HEK293T (cell line): ENCODE measurements around the gene SLC4A1.

ENCODE experiments used
- CTCF ChIA-PET: fragments of 350-600 bp; formaldehyde crosslinking; extraction: SDS; loops from one replicate; lab custom pipeline; 2021; ENCODE audit warnings: antibody characterized with exemption, inconsistent platforms; lab: Yijun Ruan, JAX
- POLR2A ChIA-PET: fragments of 350-600 bp; formaldehyde crosslinking; extraction: SDS; loops from one replicate; lab custom pipeline; 2020; ENCODE audit warnings: antibody characterized with exemption, inconsistent platforms; lab: Yijun Ruan, JAX
- DNase-seq: peaks from one replicate; pipeline ENCODE4 v3.0.0; 2012; ENCODE audit warnings: mixed read lengths; ENCODE audit errors: extremely low spot score
- ARNT ChIP-seq: fragments of 450-650 bp; IDR thresholded peaks from 2 replicates; pipeline ENCODE4 v1.6.1; 2017; ENCODE audit warnings: mild to moderate bottlenecking
- BHLHE40 ChIP-seq: fragments of 450-650 bp; IDR thresholded peaks from 2 replicates; pipeline ENCODE4 v1.6.1; 2016; ENCODE audit warnings: mild to moderate bottlenecking, moderate library complexity, borderline replicate concordance
- CTBP1 ChIP-seq: fragments of 450-650 bp; IDR thresholded peaks from 2 replicates; pipeline ENCODE4 v1.6.1; 2016; ENCODE audit warnings: borderline replicate concordance
- ELF4 ChIP-seq: fragments of 450-650 bp; IDR thresholded peaks from 2 replicates; pipeline ENCODE4 v1.6.1; 2017; ENCODE audit warnings: antibody characterized with exemption
- FOXA1 ChIP-seq: fragments of 450-650 bp; IDR thresholded peaks from 2 replicates; pipeline ENCODE4 v1.6.1; 2016; ENCODE audit warnings: mild to moderate bottlenecking
- FOXK2 ChIP-seq: fragments of 450-650 bp; IDR thresholded peaks from 2 replicates; pipeline ENCODE4 v1.6.1; 2016; ENCODE audit warnings: mild to moderate bottlenecking
- FOXM1 ChIP-seq: fragments of 450-650 bp; IDR thresholded peaks from 2 replicates; pipeline ENCODE4 v1.6.1; 2017; ENCODE audit warnings: mild to moderate bottlenecking, borderline replicate concordance
- HDGF ChIP-seq: fragments of 450-650 bp; IDR thresholded peaks from 2 replicates; pipeline ENCODE4 v1.6.1; 2017; ENCODE audit warnings: antibody characterized with exemption, borderline replicate concordance
- L3MBTL2 ChIP-seq: fragments of 450-650 bp; conservative IDR thresholded peaks from 2 replicates; pipeline ENCODE4 v1.6.1; 2016; ENCODE audit warnings: mild to moderate bottlenecking
- LEF1 ChIP-seq: fragments of 450-650 bp; IDR thresholded peaks from 2 replicates; pipeline ENCODE4 v1.6.1; 2017; ENCODE audit warnings: mild to moderate bottlenecking, borderline replicate concordance
- NFRKB ChIP-seq: fragments of 450-650 bp; IDR thresholded peaks from 2 replicates; pipeline ENCODE4 v1.6.1; 2016; ENCODE audit warnings: mild to moderate bottlenecking, moderate library complexity
- PKNOX1 ChIP-seq: fragments of 450-650 bp; IDR thresholded peaks from 2 replicates; pipeline ENCODE4 v1.6.1; 2016
- SP1 ChIP-seq: fragments of 450-650 bp; IDR thresholded peaks from 2 replicates; pipeline ENCODE4 v1.6.1; 2017
- SUZ12 ChIP-seq: fragments of 450-650 bp; IDR thresholded peaks from 2 replicates; pipeline ENCODE4 v1.6.1; 2016; ENCODE audit warnings: mild to moderate bottlenecking
- TARDBP ChIP-seq: fragments of 450-650 bp; IDR thresholded peaks from 2 replicates; pipeline ENCODE4 v1.6.1; 2016
- ZNF384 ChIP-seq: fragments of 450-650 bp; IDR thresholded peaks from 2 replicates; pipeline ENCODE4 v1.6.1; 2016

Gene SLC4A1

GRCh38 chr17:44221084-44221861 lies 46.7 kb downstream of the SLC4A1 start:
- CTCF ChIA-PET, result interaction anchor here (0.5 to 1.5 kb wide), 5 partner anchors 10 to 117 kb away, joined by 3 to 5 read pairs (median 3); no protein-coding TSS in a partner anchor
- peak; percentile 55 for DNase-seq
- POLR2A ChIA-PET, result interaction anchor here (0.9 to 5.1 kb wide), 12 partner anchors 8 to 487 kb away, joined by 3 to 27 read pairs (median 5); partner anchors contain the start of genes ATXN7L3, DBF4B, GRN and RUNDC3A
- no peak for TF ChIP-seq HDGF
- peak; percentile 45 for TF ChIP-seq ZNF384

- peak; percentile 46 for DNase-seq
- ChIA-PET CTCF (interaction anchor here (0.8 to 1.5 kb wide), 3 partner anchors 107 to 111 kb away, joined by 3 to 5 read pairs (median 3); no protein-coding TSS in a partner anchor), POLR2A (interaction anchor here (0.6 to 5.1 kb wide), 16 partner anchors 9 to 469 kb away, joined by 3 to 27 read pairs (median 4); partner anchors contain the start of genes ATXN7L3, CCDC43, FAM171A2 and GRN)
- TF ChIP-seq BHLHE40, result no peak
- TF ChIP-seq L3MBTL2, result no peak; the same call in 1 of the 2 replicates
- TF ChIP-seq SUZ12, result no peak
- TF ChIP-seq NFRKB, result no peak
- TF ChIP-seq ARNT, result no peak
- TF ChIP-seq HDGF, result no peak
- no peak for TF ChIP-seq PKNOX1
- no peak for TF ChIP-seq SP1
- TF ChIP-seq CTBP1, result no peak
Measured at GRCh38 chr17:44220213-44221083, 47.5 kb downstream of the SLC4A1 start.

- CTCF ChIA-PET, result interaction anchor here (1.2 kb wide), 1 partner anchor 111 kb away, joined by 3 read pairs; no protein-coding TSS in a partner anchor
- POLR2A ChIA-PET, result interaction anchor here (0.6 to 5.1 kb wide), 12 partner anchors 9 to 469 kb away, joined by 3 to 27 read pairs (median 4); partner anchors contain the start of genes ATXN7L3, CCDC43, FAM171A2 and SLC25A39
- TF ChIP-seq FOXA1 (no peak), BHLHE40 (no peak), SP1 (no peak), SUZ12 (no peak), ARNT (no peak), PKNOX1 (no peak), CTBP1 (no peak), LEF1 (no peak), FOXK2 (no peak), NFRKB (no peak), ELF4 (no peak), HDGF (no peak), TARDBP (no peak), FOXM1 (no peak), ZNF384 (no peak), L3MBTL2 (no peak)
- peak; percentile 57 for DNase-seq
Measured at GRCh38 chr17:44219616-44220212, 48.2 kb downstream of the SLC4A1 start, which contains the start of gene UBTF. Gene UBTF, minus strand, starts transcription at chr17:44219675. Its CDS starts 1,446 bp downstream, at chr17:44218229.

GRCh38 chr17:44219108-44219615 lies 48.8 kb downstream of the SLC4A1 start:
- no peak for TF ChIP-seq PKNOX1
- TF ChIP-seq TARDBP, result no peak
- TF ChIP-seq FOXK2, result no peak
- TF ChIP-seq CTBP1, result no peak
- no peak for TF ChIP-seq NFRKB
- TF ChIP-seq LEF1, result peak; percentile 70; the same call in 1 of the 2 replicates
- no peak for TF ChIP-seq L3MBTL2
- TF ChIP-seq ZNF384, result no peak
- no peak for TF ChIP-seq SP1
- no peak for TF ChIP-seq SUZ12
- TF ChIP-seq HDGF, result no peak
- TF ChIP-seq FOXM1, result peak; percentile 62; the same call in 1 of the 2 replicates
- no peak for TF ChIP-seq FOXA1
- peak; percentile 73 for DNase-seq
- ChIA-PET CTCF (interaction anchor here (1.2 kb wide), 1 partner anchor 112 kb away, joined by 3 read pairs; no protein-coding TSS in a partner anchor), POLR2A (interaction anchor here (0.6 to 5.1 kb wide), 10 partner anchors 8 to 470 kb away, joined by 3 to 27 read pairs (median 4); partner anchors contain the start of genes ATXN7L3, CCDC43, FAM171A2 and SLC25A39)
